Esophagus squamous epithelium (tissue), 5 donors: ENCODE data around the gene MGMT. TPM values are rescaled to one million over a fixed set of nuclear protein-coding genes. Genes with fewer than 3 reads are reported as not detected.

Source experiments
- DNase-seq: peaks from one replicate; lab custom pipeline; 2025; lab: John Stamatoyannopoulos, UW
- H3K27ac ChIP-seq, 4 donors: fragments of 200-600 bp; sonication (generic); one replicate each; pipeline ENCODE4 v1.5.1; 2016 to 2019; ENCODE audit warnings: mild to moderate bottlenecking in 1 of 4
- H3K27me3 ChIP-seq, 4 donors: fragments of 200-600 bp; sonication (generic); 1 replicate in 3 of 4; 2 replicates in 1 of 4; pipeline versions ENCODE4 v1.5.1 to v1.6.0; 2017 to 2021; ENCODE audit warnings: antibody characterized with exemption in 1 of 4
- H3K36me3 ChIP-seq, 3 donors: fragments of 200-600 bp; sonication (generic); one replicate each; pipeline ENCODE4 v1.5.1; 2016 to 2019
- H3K4me1 ChIP-seq, 3 donors: fragments of 200-600 bp; sonication (generic); one replicate each; pipeline ENCODE4 v1.5.1; 2017 to 2019
- H3K4me3 ChIP-seq, 4 donors: fragments of 200-600 bp; sonication (generic); 1 replicate in 3 of 4; 2 replicates in 1 of 4; pipeline ENCODE4 v1.5.1; 2016 to 2019; ENCODE audit warnings: mild to moderate bottlenecking in 2 of 4, moderate library complexity in 1 of 4
- H3K9me3 ChIP-seq, 3 donors: fragments of 200-600 bp; sonication (generic); one replicate each; pipeline ENCODE4 v1.5.1; 2016 to 2019
- POLR2A ChIP-seq, 4 donors: fragments of 450-650 bp; IDR thresholded peaks; one replicate each; pipeline ENCODE4 v1.6.1; 2017; ENCODE audit warnings: antibody characterized with exemption in 4 of 4, mild to moderate bottlenecking in 4 of 4, moderate library complexity in 3 of 4
- WGBS, 2 donors: methylation state at CpG; one replicate each; pipeline ENCODE4 v1.1.5; 2018; 5-methylcytosine and 5-hydroxymethylcytosine counted together
- intact Hi-C: fragments of 100-400 bp; cut with DNase I; formaldehyde crosslinking; loops from one replicate; pipeline ENCODE4 v1.15.0; 2022
- total RNA-seq, 4 donors: library from RNA; depleted of rRNA; stranded (reverse); fragments of >200 nt; gene quantifications; one replicate each; pipeline ENCODE4 v1.1.0, GENCODE V29; 2016
- TF ChIP-seq, protein P1 (sequence below), 6 experiments: fragments of 450-650 bp in 4 of 6; fragments of 200-600 bp in 2 of 6; sonication (generic) in 2 of 6; IDR thresholded peaks; one replicate each; pipeline ENCODE4 v1.5.1; 2016 to 2019; ENCODE audit warnings: antibody characterized with exemption in 6 of 6, mild to moderate bottlenecking in 4 of 6, moderate library complexity in 4 of 6
- donor health status: DM: yes; HTN: yes; CAD: no.

The MGMT gene
- total RNA-seq, 4 donors from 2014 or later: 15.6 to 28.8 (median 18.4) TPM

GRCh38 chr10:129814681-129815646 is 347.9 kb downstream of the MGMT start:
- Histone ChIP-seq H3K9me3 (peaks cover 0 to 11% (median 0%) of the 10 kb centered on the region in 3 donors), H3K27me3 (peaks cover 0 to 8% (median 0%) of the 10 kb centered on the region in 4 donors), H3K27ac (no peak overlapping the region), H3K36me3 (no peaks in the 10 kb centered on the region), H3K4me1 (no peaks in the 10 kb centered on the region), H3K4me3 (no peak overlapping the region)
- TF ChIP-seq, protein P1, sequence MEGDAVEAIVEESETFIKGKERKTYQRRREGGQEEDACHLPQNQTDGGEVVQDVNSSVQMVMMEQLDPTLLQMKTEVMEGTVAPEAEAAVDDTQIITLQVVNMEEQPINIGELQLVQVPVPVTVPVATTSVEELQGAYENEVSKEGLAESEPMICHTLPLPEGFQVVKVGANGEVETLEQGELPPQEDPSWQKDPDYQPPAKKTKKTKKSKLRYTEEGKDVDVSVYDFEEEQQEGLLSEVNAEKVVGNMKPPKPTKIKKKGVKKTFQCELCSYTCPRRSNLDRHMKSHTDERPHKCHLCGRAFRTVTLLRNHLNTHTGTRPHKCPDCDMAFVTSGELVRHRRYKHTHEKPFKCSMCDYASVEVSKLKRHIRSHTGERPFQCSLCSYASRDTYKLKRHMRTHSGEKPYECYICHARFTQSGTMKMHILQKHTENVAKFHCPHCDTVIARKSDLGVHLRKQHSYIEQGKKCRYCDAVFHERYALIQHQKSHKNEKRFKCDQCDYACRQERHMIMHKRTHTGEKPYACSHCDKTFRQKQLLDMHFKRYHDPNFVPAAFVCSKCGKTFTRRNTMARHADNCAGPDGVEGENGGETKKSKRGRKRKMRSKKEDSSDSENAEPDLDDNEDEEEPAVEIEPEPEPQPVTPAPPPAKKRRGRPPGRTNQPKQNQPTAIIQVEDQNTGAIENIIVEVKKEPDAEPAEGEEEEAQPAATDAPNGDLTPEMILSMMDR (IDR thresholded peaks at IDR 0.05): no peak
- no peak for TF ChIP-seq POLR2A (IDR thresholded peaks at IDR 0.05)
- intact Hi-C loops: no loop called here
- 40 to 53% methylated on average over 11 of the region's 12 CpGs for WGBS, 2 donors
- DNase-seq: no peak

- no peak overlapping the region for H3K27ac ChIP-seq
- H3K36me3 ChIP-seq: no peaks in the 10 kb centered on the region
- H3K4me3 ChIP-seq: no peak overlapping the region
- no peak for TF ChIP-seq POLR2A (IDR thresholded peaks at IDR 0.05)
- TF ChIP-seq, protein P1 (IDR thresholded peaks at IDR 0.05): no peak
- intact Hi-C loops: no loop called here
- peaks cover 0 to 8% (median 0%) of the 10 kb centered on the region in 4 donors for H3K27me3 ChIP-seq
- H3K4me1 ChIP-seq: no peaks in the 10 kb centered on the region
- DNase-seq: no peak
- H3K9me3 ChIP-seq: peaks cover 0 to 11% (median 0%) of the 10 kb centered on the region in 3 donors
- 38% methylated on average over 1 of the region's 17 CpGs; no CpG with 5 or more reads in 1 of the 2 donors for WGBS, 2 donors
Measured at GRCh38 chr10:129815898-129816655, 349.0 kb downstream of the MGMT start.

DNA sequence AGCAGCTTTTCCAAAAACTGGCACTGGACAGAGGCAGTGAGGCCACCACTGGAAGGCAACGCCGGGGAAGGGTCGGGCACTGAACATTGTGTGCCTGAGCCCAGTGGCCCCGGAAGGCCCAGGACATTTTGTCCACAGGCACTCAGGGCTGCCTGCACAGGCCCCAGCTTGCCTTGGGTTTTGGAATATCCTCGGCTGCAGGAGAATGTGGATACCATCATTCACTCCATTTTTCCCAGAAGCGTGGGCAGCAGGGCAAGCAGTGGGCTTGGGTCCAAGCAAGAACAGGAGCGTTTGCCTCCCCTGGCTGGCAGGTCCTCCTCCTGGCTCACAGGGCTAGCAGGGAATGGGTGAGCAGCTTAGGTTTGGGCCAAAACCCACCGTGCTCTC is 349.6 kb downstream of the MGMT start:
- intact Hi-C loops: no loop called here
- H3K9me3 ChIP-seq: peaks cover 0 to 11% (median 0%) of the 10 kb centered on the region in 3 donors
- DNase-seq: no peak
- H3K4me3 ChIP-seq: no peak overlapping the region
- 63 to 71% methylated on average over 1 to 4 of the region's 8 CpGs for WGBS, 2 donors
- no peaks in the 10 kb centered on the region for H3K4me1 ChIP-seq
- H3K36me3 ChIP-seq: no peaks in the 10 kb centered on the region
- H3K27me3 ChIP-seq: peaks cover 0 to 8% (median 0%) of the 10 kb centered on the region in 4 donors
- H3K27ac ChIP-seq: no peak overlapping the region
- no peak for TF ChIP-seq POLR2A (IDR thresholded peaks at IDR 0.05)
- TF ChIP-seq, protein P1 (IDR thresholded peaks at IDR 0.05): no peak
